Osteoblast (primary cell): ENCODE data around the gene FAM50A. TPM values are rescaled to one million over a fixed set of nuclear protein-coding genes. Genes with fewer than 3 reads are reported as not detected.

Experiments
- DNase-seq: peaks from one replicate; pipeline ENCODE4 v3.0.0; 2011; ENCODE audit warnings: low spot score, mixed read lengths; ENCODE audit not compliant: insufficient read length; ENCODE audit errors: missing footprints
- H2AFZ ChIP-seq: 2 replicates; pipeline ENCODE4 v1.6.0; 2011; ENCODE audit warnings: mild to moderate bottlenecking, low read length
- H3K27ac ChIP-seq: 2 replicates; pipeline ENCODE4 v1.5.1; 2011; ENCODE audit warnings: mild to moderate bottlenecking, low read depth, low read length, moderate library complexity
- H3K27me3 ChIP-seq: 2 replicates; pipeline ENCODE4 v1.6.0; 2012; ENCODE audit warnings: mild to moderate bottlenecking, control low read depth, inconsistent platforms, low read length, moderate library complexity; ENCODE audit not compliant: insufficient read depth
- H3K36me3 ChIP-seq: 2 replicates; pipeline ENCODE4 v1.5.1; 2011; ENCODE audit warnings: mild to moderate bottlenecking, low read length, control low read depth, moderate library complexity; ENCODE audit not compliant: insufficient read depth
- H3K4me1 ChIP-seq: 2 replicates; pipeline ENCODE4 v1.5.1; 2011; ENCODE audit warnings: mild to moderate bottlenecking, low read length, control low read depth, moderate library complexity; ENCODE audit not compliant: insufficient read depth
- H3K4me2 ChIP-seq: 2 replicates; pipeline ENCODE4 v1.6.0; 2011; ENCODE audit warnings: mild to moderate bottlenecking, low read length; ENCODE audit not compliant: insufficient read depth
- H3K4me3 ChIP-seq: fragments of 200-600 bp; sonication (generic); 3 replicates; pipeline ENCODE4 v1.5.1; 2012; ENCODE audit warnings: mild to moderate bottlenecking, low read length, inconsistent platforms; ENCODE audit not compliant: insufficient read depth
- H3K79me2 ChIP-seq: 2 replicates; pipeline ENCODE4 v1.6.0; 2012; ENCODE audit warnings: mild to moderate bottlenecking, low read length, control low read depth, inconsistent platforms; ENCODE audit not compliant: insufficient read depth
- H3K9me3 ChIP-seq: 2 replicates; pipeline ENCODE4 v1.5.1; 2011; ENCODE audit warnings: low read depth, low read length, control low read depth
- H4K20me1 ChIP-seq: 2 replicates; pipeline ENCODE4 v1.6.0; 2012; ENCODE audit warnings: mild to moderate bottlenecking, low read length, control low read depth; ENCODE audit not compliant: insufficient read depth
- CTCF ChIP-seq: IDR thresholded peaks from 2 replicates; pipeline ENCODE4 v1.5.1; 2011; ENCODE audit warnings: mild to moderate bottlenecking, low read depth, low read length, moderate library complexity; ENCODE audit errors: extremely low read depth
- total RNA-seq: library from RNA; depleted of rRNA; stranded (reverse); fragments of >200 nt; gene quantifications from 2 replicates; pipeline ENCODE4 v1.2.3, GENCODE V29; 2012

FAM50A gene
- total RNA-seq, 1 donor: 48.1 TPM

GRCh38 chrX:154472685-154473632 lies 29.0 kb downstream of the FAM50A start:
- no peak for TF ChIP-seq CTCF
- Histone ChIP-seq H3K4me1 (no peaks in the 10 kb centered on the region), H3K9me3 (no peaks in the 10 kb centered on the region), H3K27ac (no peak overlapping the region), H3K27me3 (no peaks in the 10 kb centered on the region), H3K36me3 (peaks cover 11% of the 10 kb centered on the region), H3K4me3 (no peak overlapping the region), H2AFZ (no peak overlapping the region), H3K4me2 (no peak overlapping the region), H3K79me2 (no peaks in the 10 kb centered on the region), H4K20me1 (peaks cover 3% of the 10 kb centered on the region)
- DNase-seq: peak; percentile 73

- Histone ChIP-seq H3K27ac (no peak overlapping the region), H3K79me2 (no peaks in the 10 kb centered on the region), H3K27me3 (no peaks in the 10 kb centered on the region), H3K4me1 (no peaks in the 10 kb centered on the region), H3K9me3 (no peaks in the 10 kb centered on the region), H2AFZ (no peak overlapping the region), H3K36me3 (peaks cover 11% of the 10 kb centered on the region), H3K4me2 (no peak overlapping the region), H3K4me3 (no peak overlapping the region), H4K20me1 (peaks cover 3% of the 10 kb centered on the region)
- TF ChIP-seq CTCF: no peak
- DNase-seq: peak; percentile 86
Observed at GRCh38 chrX:154473683-154474082, 29.7 kb downstream of the FAM50A start.

- DNase-seq: peak; percentile 82
- peaks cover 8% of the 10 kb centered on the region for H3K36me3 ChIP-seq
- TF ChIP-seq CTCF: no peak
- no peaks in the 10 kb centered on the region for H4K20me1 ChIP-seq
- no peak overlapping the region for H3K27ac ChIP-seq
- H2AFZ ChIP-seq: no peak overlapping the region
- H3K9me3 ChIP-seq: no peaks in the 10 kb centered on the region
- H3K4me3 ChIP-seq: no peak overlapping the region
- H3K4me2 ChIP-seq: no peak overlapping the region
- H3K4me1 ChIP-seq: no peaks in the 10 kb centered on the region
- no peaks in the 10 kb centered on the region for H3K79me2 ChIP-seq
- no peaks in the 10 kb centered on the region for H3K27me3 ChIP-seq
Observed at GRCh38 chrX:154476821-154477220, 32.9 kb downstream of the FAM50A start.

- DNase-seq: peak; percentile 78
- peaks cover 8% of the 10 kb centered on the region for H3K36me3 ChIP-seq
- H3K4me1 ChIP-seq: no peaks in the 10 kb centered on the region
- H3K27ac ChIP-seq: peak overlapping the region; percentile 13
- H3K27me3 ChIP-seq: no peaks in the 10 kb centered on the region
- TF ChIP-seq CTCF: no peak
- no peak overlapping the region for H2AFZ ChIP-seq
- no peaks in the 10 kb centered on the region for H3K9me3 ChIP-seq
- peak overlapping the region; percentile 64 for H3K4me3 ChIP-seq
- H4K20me1 ChIP-seq: no peaks in the 10 kb centered on the region
- H3K4me2 ChIP-seq: peak overlapping the region; percentile 76
- no peaks in the 10 kb centered on the region for H3K79me2 ChIP-seq
Observed at GRCh38 chrX:154477891-154478477, 34.0 kb downstream of the FAM50A start.
